Vagina (tissue), 2 donors: ENCODE data around the gene AIMP1. TPM values are rescaled to one million over a fixed set of nuclear protein-coding genes. Genes with fewer than 3 reads are reported as not detected.

ENCODE experiments used
- DNase-seq, 2 donors: peaks; one replicate each; pipeline ENCODE4 v3.0.0-alpha.2; 2017; ENCODE audit errors: extremely low spot score in 2 of 2
- H3K27ac ChIP-seq: fragments of 200-600 bp; sonication (generic); one replicate; pipeline ENCODE4 v1.5.1; 2019
- H3K27me3 ChIP-seq: fragments of 200-600 bp; sonication (generic); one replicate; pipeline ENCODE4 v1.5.1; 2019
- H3K36me3 ChIP-seq, 2 donors: fragments of 200-600 bp; sonication (generic); one replicate each; pipeline ENCODE4 v1.5.1; 2017 to 2019
- H3K4me1 ChIP-seq: fragments of 200-600 bp; sonication (generic); one replicate; pipeline ENCODE4 v1.5.1; 2019
- H3K4me3 ChIP-seq, 2 donors: fragments of 200-600 bp; sonication (generic); 1 replicate in 1 of 2; 2 replicates in 1 of 2; pipeline ENCODE4 v1.5.1; 2016 to 2019
- H3K9me3 ChIP-seq: fragments of 200-600 bp; sonication (generic); one replicate; pipeline ENCODE4 v1.5.1; 2019
- CTCF ChIP-seq, 3 experiments: fragments of 450-650 bp in 2 of 3; fragments of 200-600 bp in 1 of 3; sonication (generic) in 1 of 3; IDR thresholded peaks; one replicate each; pipeline ENCODE4 v1.5.1; 2017 to 2019; ENCODE audit warnings: antibody characterized with exemption in 3 of 3, mild to moderate bottlenecking in 2 of 3, moderate library complexity in 2 of 3
- POLR2A ChIP-seq, 2 donors: fragments of 450-650 bp; IDR thresholded peaks; one replicate each; pipeline ENCODE4 v1.6.1; 2017; ENCODE audit warnings: antibody characterized with exemption in 2 of 2, mild to moderate bottlenecking in 2 of 2, moderate library complexity in 2 of 2
- POLR2AphosphoS5 ChIP-seq, 2 donors: sonication (generic); formaldehyde crosslinking; IDR thresholded peaks; one replicate each; pipeline ENCODE4 v1.9.0; 2017; ENCODE audit warnings: antibody characterized with exemption in 2 of 2, mild to moderate bottlenecking in 2 of 2, low read depth in 1 of 2; ENCODE audit not compliant: insufficient read depth in 1 of 2
- intact Hi-C: fragments of 100-400 bp; cut with DNase I; formaldehyde crosslinking; loops from one replicate; pipeline ENCODE4 v1.15.1; 2023
- total RNA-seq: library from RNA; depleted of rRNA; stranded (reverse); fragments of >200 nt; gene quantifications from one replicate; pipeline ENCODE4 v1.2.3, GENCODE V29; 2016

AIMP1 gene
- total RNA-seq, 1 donor from 2014 or later, result 19.4 TPM

- H3K27me3 ChIP-seq, result no peaks in the 10 kb centered on the region
- H3K36me3 ChIP-seq, result no peaks in the 10 kb centered on the region
- no peak for DNase-seq
- intact Hi-C loops, result no loop called here
- H3K9me3 ChIP-seq, result no peaks in the 10 kb centered on the region
- H3K4me1 ChIP-seq, result no peaks in the 10 kb centered on the region
- no peak overlapping the region for H3K4me3 ChIP-seq
- TF ChIP-seq CTCF (IDR thresholded peaks at IDR 0.05) (no peak), POLR2A (IDR thresholded peaks at IDR 0.05) (no peak), POLR2AphosphoS5 (IDR thresholded peaks at IDR 0.05; ENCODE audit: insufficient read depth in 1 of 2, low read depth in 1 of 2) (no peak)
- no peak overlapping the region for H3K27ac ChIP-seq
These were observed 39.1 kb upstream of the AIMP1 start for GRCh38 chr4:106277140-106277675.

GRCh38 chr4:106284227-106284626 is 32.1 kb upstream of the AIMP1 start:
- H3K4me3 ChIP-seq, result no peak overlapping the region
- H3K36me3 ChIP-seq, result no peaks in the 10 kb centered on the region
- H3K4me1 ChIP-seq, result no peaks in the 10 kb centered on the region
- no peaks in the 10 kb centered on the region for H3K27me3 ChIP-seq
- intact Hi-C loops, result no loop called here
- no peak for DNase-seq
- TF ChIP-seq CTCF (IDR thresholded peaks at IDR 0.05) (no peak), POLR2AphosphoS5 (IDR thresholded peaks at IDR 0.05; ENCODE audit: insufficient read depth in 1 of 2, low read depth in 1 of 2) (no peak), POLR2A (IDR thresholded peaks at IDR 0.05) (no peak)
- H3K27ac ChIP-seq, result no peak overlapping the region
- no peaks in the 10 kb centered on the region for H3K9me3 ChIP-seq

DNA sequence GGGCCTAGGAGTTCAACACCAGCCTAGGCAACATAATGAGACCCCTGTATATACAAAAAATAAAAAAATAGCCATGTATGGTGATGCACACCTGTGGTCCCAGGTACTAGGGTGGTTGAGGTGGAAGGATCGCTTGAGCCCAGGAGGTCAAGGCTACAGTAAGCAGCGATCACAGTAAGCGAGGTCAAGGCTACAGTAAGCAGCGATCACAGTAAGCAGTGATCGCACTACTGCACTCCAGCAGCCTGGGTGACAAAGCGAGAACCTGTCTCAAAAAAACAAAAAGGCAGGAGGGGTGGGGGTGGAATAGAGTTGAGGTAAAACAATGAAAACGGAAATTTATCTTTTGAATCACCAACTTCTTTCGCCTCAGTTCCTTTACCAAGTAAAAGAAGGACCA is 29.7 kb upstream of the AIMP1 start:
- DNase-seq, result no peak
- H3K36me3 ChIP-seq, result peaks cover 0 to 4% of the 10 kb centered on the region in 2 donors
- TF ChIP-seq POLR2AphosphoS5 (IDR thresholded peaks at IDR 0.05; ENCODE audit: insufficient read depth in 1 of 2, low read depth in 1 of 2), result no peak
- no peak for TF ChIP-seq POLR2A (IDR thresholded peaks at IDR 0.05)
- no peak for TF ChIP-seq CTCF (IDR thresholded peaks at IDR 0.05)
- H3K4me1 ChIP-seq, result no peaks in the 10 kb centered on the region
- H3K9me3 ChIP-seq, result no peaks in the 10 kb centered on the region
- no peaks in the 10 kb centered on the region for H3K27me3 ChIP-seq
- H3K4me3 ChIP-seq, result no peak overlapping the region
- intact Hi-C loops, result no loop called here
- H3K27ac ChIP-seq, result no peak overlapping the region

GRCh38 chr4:106287353-106287969 is 28.9 kb upstream of the AIMP1 start:
- H3K4me3 ChIP-seq, result no peak overlapping the region
- no peaks in the 10 kb centered on the region for H3K4me1 ChIP-seq
- H3K36me3 ChIP-seq, result peaks cover 0 to 4% of the 10 kb centered on the region in 2 donors
- DNase-seq, result no peak
- no peak for TF ChIP-seq POLR2AphosphoS5 (IDR thresholded peaks at IDR 0.05; ENCODE audit: insufficient read depth in 1 of 2, low read depth in 1 of 2)
- no peak for TF ChIP-seq CTCF (IDR thresholded peaks at IDR 0.05)
- TF ChIP-seq POLR2A (IDR thresholded peaks at IDR 0.05), result no peak
- no peaks in the 10 kb centered on the region for H3K9me3 ChIP-seq
- no peaks in the 10 kb centered on the region for H3K27me3 ChIP-seq
- intact Hi-C loops, result no loop called here
- no peak overlapping the region for H3K27ac ChIP-seq

DNA sequence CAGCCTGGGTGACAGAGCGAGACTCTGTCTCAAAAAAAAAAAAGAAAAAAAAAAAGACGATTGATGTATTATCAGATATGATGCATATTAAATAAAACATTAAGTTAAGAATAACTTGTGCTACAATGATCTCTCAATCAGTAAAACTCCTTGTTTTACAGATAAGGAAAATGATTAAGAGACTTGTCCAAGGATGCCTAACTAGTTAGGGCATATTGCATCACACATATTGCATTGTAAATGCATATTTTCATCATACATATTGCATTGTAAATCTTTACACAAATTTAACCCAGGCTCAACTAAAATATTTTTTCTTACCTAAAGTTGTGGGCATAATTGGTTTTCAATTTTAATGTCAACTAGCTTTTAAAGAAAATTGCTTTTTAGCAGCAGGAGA is 26.6 kb upstream of the AIMP1 start:
- no peak for TF ChIP-seq POLR2A (IDR thresholded peaks at IDR 0.05)
- no peak for TF ChIP-seq CTCF (IDR thresholded peaks at IDR 0.05)
- TF ChIP-seq POLR2AphosphoS5 (IDR thresholded peaks at IDR 0.05; ENCODE audit: insufficient read depth in 1 of 2, low read depth in 1 of 2), result no peak
- no peak for DNase-seq

More for the DNA sequence above, 26.6 kb upstream of the AIMP1 start:
- Histone ChIP-seq H3K4me1 (no peaks in the 10 kb centered on the region), H3K36me3 (peaks cover 0 to 22% of the 10 kb centered on the region in 2 donors), H3K9me3 (no peaks in the 10 kb centered on the region), H3K4me3 (no peak overlapping the region), H3K27me3 (no peaks in the 10 kb centered on the region), H3K27ac (no peak overlapping the region)
- intact Hi-C loops, result no loop called here
